Tibial nerve (tissue), 4 donors: Measurements from ENCODE around the gene DNAJA2.

Experiments used
- EP300 ChIP-seq, 2 donors: sonication (generic); formaldehyde crosslinking; IDR thresholded peaks; one replicate each; pipeline ENCODE4 v1.6.1; 2017; ENCODE audit warnings: antibody characterized with exemption in 2 of 2, mild to moderate bottlenecking in 1 of 2
- POLR2A ChIP-seq, 2 donors: fragments of 450-650 bp; IDR thresholded peaks; one replicate each; pipeline ENCODE4 v1.6.1; 2017; ENCODE audit warnings: antibody characterized with exemption in 2 of 2, mild to moderate bottlenecking in 2 of 2, moderate library complexity in 2 of 2
- TF ChIP-seq, protein P1 (sequence below), 5 experiments: fragments of 200-600 bp in 3 of 5; fragments of 450-650 bp in 2 of 5; sonication (generic) in 3 of 5; IDR thresholded peaks; one replicate each; pipeline ENCODE4 v1.5.1; 2016 to 2019; ENCODE audit warnings: antibody characterized with exemption in 5 of 5, mild to moderate bottlenecking in 3 of 5, moderate library complexity in 2 of 5

DNA sequence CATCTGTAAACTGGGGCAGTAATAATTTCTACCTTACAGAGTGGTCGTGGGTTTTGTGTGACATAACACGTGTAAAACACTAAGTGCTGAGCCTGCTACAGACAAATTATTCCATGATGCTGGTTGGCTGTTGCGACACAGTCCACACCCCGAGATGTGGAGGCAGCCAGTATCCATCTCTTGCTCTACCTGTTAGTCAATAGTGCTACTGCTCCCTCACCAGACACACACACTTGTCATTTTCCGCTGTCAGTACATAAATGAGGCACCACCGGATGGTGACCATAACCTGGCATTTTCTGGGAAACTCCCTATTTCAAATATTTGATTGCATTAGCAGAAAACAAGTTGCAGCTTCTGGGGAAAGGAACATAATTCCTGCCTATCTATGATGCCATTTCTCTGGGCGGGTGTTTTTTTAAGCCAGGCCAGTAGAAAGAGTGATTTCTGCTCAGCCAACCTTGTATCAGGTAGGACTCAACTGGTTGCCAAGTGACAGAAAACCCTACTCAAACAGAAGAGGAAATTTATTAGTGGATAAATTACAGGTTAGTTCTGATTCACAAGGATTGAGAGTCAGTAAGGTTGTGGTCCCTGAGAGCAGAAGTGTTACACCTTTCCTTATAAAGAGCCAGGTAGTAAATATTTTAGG lies 24.1 kb downstream of the DNAJA2 start:
- TF ChIP-seq, protein P1, sequence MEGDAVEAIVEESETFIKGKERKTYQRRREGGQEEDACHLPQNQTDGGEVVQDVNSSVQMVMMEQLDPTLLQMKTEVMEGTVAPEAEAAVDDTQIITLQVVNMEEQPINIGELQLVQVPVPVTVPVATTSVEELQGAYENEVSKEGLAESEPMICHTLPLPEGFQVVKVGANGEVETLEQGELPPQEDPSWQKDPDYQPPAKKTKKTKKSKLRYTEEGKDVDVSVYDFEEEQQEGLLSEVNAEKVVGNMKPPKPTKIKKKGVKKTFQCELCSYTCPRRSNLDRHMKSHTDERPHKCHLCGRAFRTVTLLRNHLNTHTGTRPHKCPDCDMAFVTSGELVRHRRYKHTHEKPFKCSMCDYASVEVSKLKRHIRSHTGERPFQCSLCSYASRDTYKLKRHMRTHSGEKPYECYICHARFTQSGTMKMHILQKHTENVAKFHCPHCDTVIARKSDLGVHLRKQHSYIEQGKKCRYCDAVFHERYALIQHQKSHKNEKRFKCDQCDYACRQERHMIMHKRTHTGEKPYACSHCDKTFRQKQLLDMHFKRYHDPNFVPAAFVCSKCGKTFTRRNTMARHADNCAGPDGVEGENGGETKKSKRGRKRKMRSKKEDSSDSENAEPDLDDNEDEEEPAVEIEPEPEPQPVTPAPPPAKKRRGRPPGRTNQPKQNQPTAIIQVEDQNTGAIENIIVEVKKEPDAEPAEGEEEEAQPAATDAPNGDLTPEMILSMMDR (IDR thresholded peaks at IDR 0.05): no peak
- TF ChIP-seq EP300 (IDR thresholded peaks at IDR 0.05) (no peak), POLR2A (IDR thresholded peaks at IDR 0.05) (no peak)
